GM21526 (cell line): Measurements from ENCODE around the gene EHBP1.
"Not testable (repeated sequence)": the region's sequence is repeated elsewhere in the genome, so short reads cannot be mapped to it uniquely, and the experiment has no call there.

Experiments
- ATAC-seq: cut with Tn5 transposase; IDR thresholded peaks from one replicate; pipeline ENCODE4 v1.9.1; 2021; ENCODE audit warnings: moderate library complexity; ENCODE audit not compliant: unreplicated experiment, low FRiP score

EHBP1 gene

DNA sequence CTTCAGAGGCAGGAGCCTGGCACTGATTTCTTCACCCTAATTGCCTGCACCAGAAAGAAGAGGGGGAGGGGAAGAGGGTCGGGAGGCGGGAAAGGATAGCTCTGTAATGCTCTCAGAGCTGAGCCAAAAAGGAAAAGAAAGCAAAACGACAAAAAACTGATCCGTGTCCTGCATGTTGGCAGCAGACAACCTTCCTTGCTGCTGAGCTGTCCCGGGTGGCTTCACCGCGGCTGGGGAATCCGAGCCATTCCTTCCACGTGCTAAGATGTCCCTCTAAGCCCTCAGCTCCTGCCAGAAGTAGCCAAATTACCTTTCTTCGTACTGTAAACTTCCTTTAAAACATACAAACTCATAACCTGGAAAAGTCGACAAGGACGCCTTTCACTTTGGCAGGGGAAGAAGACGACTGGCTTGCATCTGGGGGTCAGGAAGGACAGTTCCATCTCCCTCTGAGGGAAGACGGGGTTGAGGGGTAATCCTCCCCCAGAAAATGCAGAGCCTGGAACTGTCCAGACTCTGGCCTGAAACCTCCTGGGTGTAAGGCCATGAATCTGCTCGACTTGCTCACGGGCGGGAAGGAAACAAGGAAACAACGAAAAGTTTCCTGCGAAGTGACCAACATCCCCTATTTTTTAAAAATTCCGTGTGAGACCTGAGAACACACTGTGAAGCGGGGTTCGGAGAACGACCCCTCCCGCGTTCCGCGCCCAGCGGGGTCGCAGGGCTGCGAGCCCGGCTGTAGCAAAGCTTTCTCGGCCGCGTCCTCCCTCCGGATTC lies 352.8 kb downstream of the EHBP1 start:
- no peak for ATAC-seq

DNA sequence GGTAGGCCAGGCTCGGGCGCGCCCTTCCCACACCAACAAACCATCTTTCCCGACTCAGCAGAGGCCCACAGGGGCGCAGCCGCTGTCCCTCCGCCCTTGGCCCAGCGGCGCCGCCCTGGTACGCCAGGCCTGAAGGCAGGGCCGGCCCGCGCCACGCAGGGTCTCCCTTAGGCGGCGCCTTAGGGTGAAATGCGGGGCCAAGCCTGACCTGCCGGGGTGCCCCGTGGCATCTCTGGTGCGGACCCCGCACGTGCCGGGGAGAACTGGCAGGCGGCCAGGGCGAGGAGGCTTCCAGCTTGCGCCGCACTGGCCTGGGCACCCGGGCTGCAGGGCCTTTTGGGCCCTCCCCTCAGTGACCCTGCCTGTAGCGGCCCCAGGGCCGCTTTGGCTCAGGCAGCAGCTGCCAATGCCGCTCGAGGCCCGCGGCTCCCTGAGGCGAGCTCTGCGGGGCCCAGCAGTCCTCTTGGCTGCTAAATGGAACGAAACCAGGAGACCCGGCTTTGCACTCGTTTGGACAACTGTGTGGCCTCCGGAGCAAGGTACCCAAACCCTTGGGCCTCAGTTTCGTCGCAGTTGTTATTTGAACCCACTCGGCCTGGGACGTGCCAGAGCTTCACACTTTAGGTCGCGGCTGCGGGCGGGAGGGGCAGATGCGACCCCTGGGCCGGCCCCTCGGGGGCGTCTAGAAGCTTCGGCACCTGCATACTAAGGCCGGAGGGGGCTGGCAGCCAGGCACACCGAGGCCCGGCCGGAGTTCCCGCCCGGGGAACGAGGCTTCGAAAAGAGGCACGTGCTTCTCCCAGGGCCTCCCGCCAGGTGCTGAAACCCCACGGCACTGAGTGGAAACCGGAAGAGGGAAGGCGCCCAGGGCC lies 353.6 kb downstream of the EHBP1 start:
- no peak for ATAC-seq

DNA sequence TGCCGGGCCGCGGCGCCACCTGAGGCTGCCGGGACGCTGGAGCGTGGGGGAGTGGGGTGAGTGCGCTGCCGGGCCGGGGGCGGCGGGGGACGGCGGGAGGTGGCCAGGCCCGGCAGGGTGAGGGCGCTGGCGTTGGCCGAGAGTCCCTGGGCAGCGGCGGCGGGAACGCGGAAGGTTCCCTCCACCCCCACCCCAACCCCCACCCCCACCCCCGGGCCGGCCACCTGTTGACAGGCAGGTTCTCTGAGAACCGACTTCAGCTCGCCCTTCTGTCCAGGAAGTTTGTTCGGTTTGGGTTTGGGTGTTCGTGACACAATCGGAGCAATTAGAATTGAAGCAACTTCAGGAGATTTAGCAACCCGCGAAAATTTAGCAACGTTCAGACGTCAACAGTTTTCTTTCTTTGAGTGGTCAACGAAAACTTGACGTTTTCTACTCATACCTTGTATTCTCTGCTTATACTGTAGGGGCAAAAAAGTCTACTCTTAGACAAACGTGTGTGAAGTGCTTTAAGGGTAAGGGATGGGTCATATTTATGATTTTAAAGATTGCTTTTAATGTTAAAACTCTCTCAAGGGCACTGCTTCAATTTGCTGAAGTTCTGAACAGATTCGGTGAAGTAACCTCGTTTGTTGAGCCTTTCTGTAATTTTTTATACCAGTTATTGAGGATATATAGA lies 354.4 kb downstream of the EHBP1 start:
- ATAC-seq, result no peak

DNA sequence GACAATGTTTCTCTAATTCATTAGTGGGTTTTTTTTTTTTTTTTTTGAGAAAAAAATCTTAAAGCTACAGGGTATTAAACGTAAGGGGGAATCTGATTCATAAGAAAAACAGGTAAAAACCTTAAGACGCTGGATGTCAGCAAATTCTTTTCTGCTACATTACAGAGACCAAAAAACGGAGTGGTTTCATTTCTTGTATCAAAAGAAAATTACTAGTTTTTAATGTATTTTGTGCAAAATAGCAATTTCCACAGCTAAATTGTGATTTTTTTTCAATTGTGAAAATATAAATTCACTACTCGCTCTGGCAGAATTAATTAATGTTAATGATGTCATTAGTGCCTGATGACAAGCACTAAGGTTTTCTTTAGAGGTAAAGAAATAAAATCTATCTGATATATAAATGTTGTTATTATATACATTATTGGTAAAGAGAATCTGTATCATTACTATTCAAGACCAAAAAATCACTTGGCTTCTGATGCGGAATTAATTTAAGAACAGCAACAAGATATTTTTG lies 355.0 kb downstream of the EHBP1 start:
- ATAC-seq, result no peak

DNA sequence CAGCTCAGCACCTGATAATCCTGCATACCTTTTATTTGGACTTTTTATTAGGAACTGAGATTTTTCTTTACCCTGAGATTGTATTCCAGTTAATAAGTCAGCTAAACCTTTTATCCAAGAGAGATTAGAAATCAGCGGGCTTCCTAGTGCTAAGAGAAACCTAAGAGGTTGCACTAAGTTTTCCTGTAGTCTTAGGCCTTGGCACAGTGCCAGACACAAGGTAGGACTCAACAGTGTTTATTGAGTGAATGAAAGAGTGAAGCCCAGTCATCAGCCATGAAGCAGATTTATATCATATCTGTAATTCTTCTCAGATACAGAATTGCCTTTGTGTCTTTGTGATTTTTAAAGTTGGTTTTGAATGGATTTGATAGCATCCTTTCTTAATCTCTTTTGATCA lies 358.7 kb downstream of the EHBP1 start:
- ATAC-seq, result no peak

DNA sequence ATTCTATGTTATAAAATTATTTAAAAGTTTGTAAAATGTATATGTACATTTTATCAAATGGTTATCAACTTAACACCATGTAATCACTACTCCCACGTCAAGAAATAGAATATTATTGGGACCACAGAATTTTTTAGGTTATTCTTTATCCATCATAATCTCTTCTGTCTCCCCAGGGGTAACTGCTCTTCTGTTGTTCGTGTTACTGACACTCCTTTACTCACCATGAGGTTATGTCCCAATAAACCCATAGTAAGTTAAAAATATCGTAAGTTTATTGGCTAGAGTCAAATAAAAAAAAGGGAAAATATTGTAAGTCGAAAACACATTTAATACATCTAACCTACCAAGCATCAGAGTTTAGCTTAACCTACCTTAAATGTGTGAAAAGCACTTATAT lies 359.1 kb downstream of the EHBP1 start:
- ATAC-seq, result no peak

DNA sequence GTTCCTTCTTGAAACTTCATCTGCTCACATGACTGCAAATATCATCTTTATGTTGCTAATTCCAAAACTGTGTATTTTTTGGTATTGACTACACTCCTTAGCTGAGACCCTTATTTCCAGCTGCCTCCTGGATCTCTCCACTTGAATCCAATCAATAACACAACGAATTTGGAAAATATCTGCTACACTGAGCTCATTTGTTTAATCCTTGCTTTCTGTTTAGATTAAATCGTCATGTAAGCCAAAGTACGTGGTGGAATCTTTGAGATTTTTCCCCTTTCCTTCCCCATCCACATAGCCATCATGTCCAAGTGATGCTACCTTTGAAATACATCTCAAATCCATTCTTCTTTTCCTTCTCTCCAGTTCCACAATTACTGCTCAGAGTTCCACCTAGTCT lies 360.8 kb downstream of the EHBP1 start:
- ATAC-seq, result no peak

- no peak for ATAC-seq
Observed at GRCh38 chr2:63066838-63067237, 361.3 kb downstream of the EHBP1 start.

GRCh38 chr2:63071664-63072063 lies 366.2 kb downstream of the EHBP1 start:
- ATAC-seq, result no peak

GRCh38 chr2:63073994-63074393 lies 368.5 kb downstream of the EHBP1 start:
- no peak for ATAC-seq

- not testable (repeated sequence) for ATAC-seq
Observed at GRCh38 chr2:63074399-63074798, 368.9 kb downstream of the EHBP1 start.

DNA sequence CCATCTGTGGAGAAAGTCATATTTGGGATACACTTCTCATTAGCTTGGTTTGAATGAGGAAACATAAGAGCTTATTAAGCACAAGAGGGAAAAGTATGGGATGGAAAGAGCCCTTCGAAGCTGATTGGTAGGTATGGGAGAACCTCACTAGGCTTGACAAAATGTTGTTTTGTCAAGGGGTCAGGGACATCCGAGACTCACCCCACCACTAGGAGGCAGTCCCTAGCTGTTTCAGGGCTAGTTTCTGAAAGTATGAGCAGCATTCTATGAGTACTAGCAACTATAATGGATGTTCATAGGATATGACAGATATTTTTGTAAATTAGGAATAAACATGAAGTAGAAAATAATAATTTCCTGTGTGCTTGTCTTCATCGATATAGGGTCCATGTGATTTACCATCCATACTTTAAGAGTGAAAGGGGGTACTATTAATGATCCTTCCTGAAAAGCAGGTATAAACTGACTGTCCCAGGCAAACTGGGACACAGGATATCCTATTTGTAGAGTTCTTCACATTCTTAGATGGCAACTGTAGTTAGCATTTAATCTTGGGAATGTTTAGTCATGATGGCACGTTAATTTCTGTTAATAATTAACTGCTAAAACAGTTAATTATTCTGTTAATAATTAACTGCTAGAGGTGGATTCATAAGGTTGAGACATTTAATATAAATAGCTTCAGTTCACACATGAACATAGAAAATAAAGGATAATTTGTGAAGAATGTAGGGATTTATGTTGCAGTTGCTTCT lies 373.5 kb downstream of the EHBP1 start:
- peak; percentile 52 for ATAC-seq

DNA sequence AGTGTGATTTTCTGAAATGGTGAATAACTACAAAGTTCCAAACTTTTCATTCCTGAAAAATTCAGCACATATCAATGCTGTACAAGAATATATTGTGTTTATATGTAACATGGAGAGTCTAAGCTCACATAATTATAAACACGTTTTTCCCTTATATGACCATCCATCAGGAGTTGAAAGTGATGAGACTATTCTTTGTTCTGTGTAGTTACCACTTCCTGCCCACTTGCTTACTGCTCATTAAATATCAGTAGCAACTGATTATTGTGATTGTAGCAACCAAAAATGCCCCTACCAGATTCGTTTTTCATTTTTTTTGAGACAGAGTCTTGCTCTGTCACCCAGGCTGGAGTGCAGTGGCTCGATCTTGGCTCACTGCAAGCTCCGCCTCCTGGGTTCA lies 375.9 kb downstream of the EHBP1 start:
- no peak for ATAC-seq

GRCh38 chr2:63086687-63087086 lies 381.2 kb downstream of the EHBP1 start:
- no peak for ATAC-seq

GRCh38 chr2:63092401-63092800 lies 386.9 kb downstream of the EHBP1 start:
- no peak for ATAC-seq

DNA sequence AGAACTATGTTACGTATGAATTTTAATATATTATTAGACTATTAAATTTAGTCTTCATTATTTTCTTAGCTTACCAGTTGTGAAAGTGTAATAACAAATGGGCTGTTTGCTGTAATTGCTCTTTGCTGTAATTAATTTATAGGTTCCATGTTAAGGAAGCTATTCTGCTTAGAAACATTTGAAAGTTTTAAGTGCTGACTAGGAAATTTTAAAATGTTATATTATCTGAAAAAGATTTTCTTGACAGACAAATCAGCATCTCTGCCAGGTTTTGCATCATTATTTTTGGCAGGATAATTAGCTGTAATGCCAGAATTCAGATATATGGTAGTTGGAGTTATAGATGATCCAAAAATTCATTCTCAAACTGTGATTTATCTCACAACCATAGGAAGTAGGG lies 387.3 kb downstream of the EHBP1 start:
- no peak for ATAC-seq

- no peak for ATAC-seq
Observed at GRCh38 chr2:63093502-63093901, 388.0 kb downstream of the EHBP1 start.
